ENCODE data around the gene IL23R.

IL23R gene

GRCh38 chr1:67285780-67286488 is 119.7 kb downstream of the IL23R start:
- H3K4me3 ChIP-seq (ENCODE audit: low read depth, low read length): no peak overlapping the region
- peak; percentile 60 for DNase-seq (ENCODE audit: low read depth)
- TF ChIP-seq, protein P1, sequence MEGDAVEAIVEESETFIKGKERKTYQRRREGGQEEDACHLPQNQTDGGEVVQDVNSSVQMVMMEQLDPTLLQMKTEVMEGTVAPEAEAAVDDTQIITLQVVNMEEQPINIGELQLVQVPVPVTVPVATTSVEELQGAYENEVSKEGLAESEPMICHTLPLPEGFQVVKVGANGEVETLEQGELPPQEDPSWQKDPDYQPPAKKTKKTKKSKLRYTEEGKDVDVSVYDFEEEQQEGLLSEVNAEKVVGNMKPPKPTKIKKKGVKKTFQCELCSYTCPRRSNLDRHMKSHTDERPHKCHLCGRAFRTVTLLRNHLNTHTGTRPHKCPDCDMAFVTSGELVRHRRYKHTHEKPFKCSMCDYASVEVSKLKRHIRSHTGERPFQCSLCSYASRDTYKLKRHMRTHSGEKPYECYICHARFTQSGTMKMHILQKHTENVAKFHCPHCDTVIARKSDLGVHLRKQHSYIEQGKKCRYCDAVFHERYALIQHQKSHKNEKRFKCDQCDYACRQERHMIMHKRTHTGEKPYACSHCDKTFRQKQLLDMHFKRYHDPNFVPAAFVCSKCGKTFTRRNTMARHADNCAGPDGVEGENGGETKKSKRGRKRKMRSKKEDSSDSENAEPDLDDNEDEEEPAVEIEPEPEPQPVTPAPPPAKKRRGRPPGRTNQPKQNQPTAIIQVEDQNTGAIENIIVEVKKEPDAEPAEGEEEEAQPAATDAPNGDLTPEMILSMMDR (IDR thresholded peaks at IDR 0.05; ENCODE audit: insufficient read depth, low read depth, low read length, missing control alignments): no peak

- TF ChIP-seq, protein P1 (IDR thresholded peaks at IDR 0.05; ENCODE audit: insufficient read depth, low read depth, low read length, missing control alignments): no peak
- DNase-seq (ENCODE audit: low read depth): no peak
- no peak overlapping the region for H3K4me3 ChIP-seq (ENCODE audit: low read depth, low read length)
These were observed 124.0 kb downstream of the IL23R start for GRCh38 chr1:67290236-67290635.

DNA sequence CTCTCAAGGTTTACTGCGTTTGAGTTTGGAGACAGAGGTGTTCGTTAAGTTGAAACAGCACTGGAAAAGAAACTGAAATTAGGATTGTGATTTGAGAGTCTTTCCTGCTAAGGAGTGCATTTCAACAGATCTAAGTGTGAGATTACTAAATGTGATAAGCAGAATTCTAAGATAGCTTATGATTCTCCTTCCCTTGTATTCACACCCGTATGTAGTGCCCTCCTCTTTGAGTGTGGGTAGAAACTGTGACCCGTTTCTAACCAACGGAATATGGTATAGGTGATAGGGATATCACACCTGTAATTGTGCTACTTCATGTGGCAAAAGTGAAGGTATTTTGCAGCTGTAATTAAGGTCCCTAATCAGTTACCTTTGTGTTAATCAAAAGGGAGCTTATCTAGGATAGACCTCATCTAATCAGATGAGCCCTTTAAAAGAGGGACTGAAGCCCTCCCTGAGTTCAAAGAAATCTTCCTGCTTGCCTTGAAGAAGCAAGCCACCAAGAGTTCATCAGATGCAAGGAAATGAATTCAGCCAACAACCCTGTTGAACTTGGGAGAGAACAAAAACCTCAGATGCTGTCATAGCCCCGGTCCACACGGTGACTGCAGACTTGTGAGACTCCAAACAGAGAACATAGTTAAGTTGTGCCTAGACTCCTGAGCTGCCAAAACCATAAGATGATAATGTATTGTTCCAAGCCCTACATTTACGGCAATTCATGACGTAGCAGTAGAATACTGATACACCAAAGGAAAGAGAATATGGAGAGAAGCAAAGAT is 128.8 kb downstream of the IL23R start:
- TF ChIP-seq, protein P1 (IDR thresholded peaks at IDR 0.05; ENCODE audit: insufficient read depth, low read depth, low read length, missing control alignments): no peak
- no peak for DNase-seq (ENCODE audit: low read depth)
- H3K4me3 ChIP-seq (ENCODE audit: low read depth, low read length): no peak overlapping the region

DNA sequence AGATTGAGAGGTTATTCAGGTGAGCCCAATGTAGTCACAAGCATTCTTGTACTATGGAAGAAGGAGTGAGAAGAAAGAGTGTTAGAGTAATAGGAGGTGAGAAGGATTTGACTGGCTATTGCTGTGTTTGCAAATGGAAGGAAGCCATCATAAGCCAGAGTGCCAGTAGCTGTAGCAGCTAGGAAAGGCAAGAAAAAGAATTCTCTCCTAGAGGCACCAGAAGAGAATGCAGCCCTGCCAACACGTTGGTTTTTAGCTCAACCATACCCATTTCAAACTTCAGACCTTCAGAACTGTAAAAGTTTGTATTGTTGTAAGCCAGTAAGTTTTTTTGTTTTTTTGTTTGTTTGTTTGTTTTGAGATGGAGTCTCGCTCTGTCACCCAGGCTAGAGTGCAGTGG is 132.5 kb downstream of the IL23R start:
- TF ChIP-seq, protein P1 (IDR thresholded peaks at IDR 0.05; ENCODE audit: insufficient read depth, low read depth, low read length, missing control alignments): no peak
- DNase-seq (ENCODE audit: low read depth): no peak
- no peak overlapping the region for H3K4me3 ChIP-seq (ENCODE audit: low read depth, low read length)

GRCh38 chr1:67299296-67299695 is 133.0 kb downstream of the IL23R start:
- TF ChIP-seq, protein P1 (IDR thresholded peaks at IDR 0.05; ENCODE audit: insufficient read depth, low read depth, low read length, missing control alignments): no peak
- no peak overlapping the region for H3K4me3 ChIP-seq (ENCODE audit: low read depth, low read length)
- no peak for DNase-seq (ENCODE audit: low read depth)

- TF ChIP-seq, protein P1 (IDR thresholded peaks at IDR 0.05; ENCODE audit: insufficient read depth, low read depth, low read length, missing control alignments): no peak
- H3K4me3 ChIP-seq (ENCODE audit: low read depth, low read length): no peak overlapping the region
- no peak for DNase-seq (ENCODE audit: low read depth)
These were observed 134.3 kb downstream of the IL23R start for GRCh38 chr1:67300561-67300960.

All from GM12865 (cell line).